HepG2 (cell line): ENCODE results near the gene NOX3. TPM values are rescaled to one million over a fixed set of nuclear protein-coding genes. Genes with fewer than 3 reads are reported as not detected.

Experiments used
- ATAC-seq: fragments of 200-7000 bp; cut with Tn5 transposase; 3 replicates; pipeline ENCODE4 v1.9.1; 2020; ENCODE audit warnings: mild to moderate bottlenecking, moderate library complexity
- BruUV-seq: library from RNA; stranded (reverse); fragments of 400-500 nt; replicated peaks from 2 replicates; lab custom pipeline; 2021; lab: Mats Ljungman, UMichigan
- CTCF ChIA-PET: fragments of 300-600 bp; formaldehyde crosslinking; extraction: SDS; loops from one replicate; lab custom pipeline; 2021; ENCODE audit warnings: low total read pairs, inconsistent platforms, low intra/inter-chr PET ratio; lab: Yijun Ruan, JAX
- POLR2A ChIA-PET: fragments of 350-600 bp; sonication (Branson Sonifier 250); formaldehyde crosslinking; loops from one replicate; lab custom pipeline; 2020; ENCODE audit warnings: antibody characterized with exemption, inconsistent platforms; lab: Yijun Ruan, JAX
- DNase-seq: peaks from one replicate; pipeline ENCODE4 v3.0.0-alpha.2; 2015; ENCODE audit warnings: low spot score
- FAIRE-seq: peaks from 3 replicates; lab custom pipeline; 2011; peaks lifted over from hg19 to GRCh38; lab: Jason Lieb, UNC
- H2AFZ ChIP-seq: one replicate; pipeline ENCODE4 v1.6.1; 2011; ENCODE audit warnings: low read length, inconsistent platforms
- H3K27ac ChIP-seq: fragments of 300-600 bp; 3 replicates; pipeline ENCODE4 v1.8.0; 2011; ENCODE audit warnings: mixed run types, mild to moderate bottlenecking, mixed read lengths, low read length, inconsistent platforms; ENCODE audit not compliant: insufficient read depth; ENCODE audit errors: extremely low read length
- H3K27me3 ChIP-seq, 2 experiments: fragments of 200-600 bp in 1 of 2; 2 replicates in 1 of 2; 3 replicates in 1 of 2; pipeline versions ENCODE4 v1.6.0 to v1.8.0; 2011; ENCODE audit warnings: low read length in 2 of 2, mild to moderate bottlenecking in 2 of 2, moderate library complexity in 2 of 2, inconsistent platforms in 1 of 2; ENCODE audit not compliant: insufficient read depth in 2 of 2, control insufficient read depth in 1 of 2
- H3K36me3 ChIP-seq, 2 experiments: fragments of 200-600 bp in 1 of 2; replicated peaks in 1 of 2; 2 replicates in 1 of 2; 3 replicates in 1 of 2; pipeline versions ENCODE4 v1.5.1 to v1.8.0; 2011; ENCODE audit warnings: low read length in 2 of 2, inconsistent platforms in 1 of 2; ENCODE audit not compliant: insufficient read depth in 2 of 2, control insufficient read depth in 1 of 2
- H3K4me1 ChIP-seq: 2 replicates; pipeline ENCODE4 v1.5.1; 2012; ENCODE audit warnings: low read length, inconsistent platforms; ENCODE audit not compliant: insufficient read depth
- H3K4me2 ChIP-seq: 2 replicates; pipeline ENCODE4 v1.6.0; 2011; ENCODE audit warnings: low read depth, low read length, inconsistent platforms
- H3K4me3 ChIP-seq, 3 experiments: fragments of 200-600 bp in 1 of 3; sonication (generic), shearing (Covaris generic) in 1 of 3; replicated peaks in 1 of 3; 2 replicates each; pipeline ENCODE4 v1.5.1; 2011 to 2016; ENCODE audit warnings: low read length in 3 of 3, inconsistent platforms in 2 of 3, low read depth in 2 of 3, mild to moderate bottlenecking in 2 of 3, control low read depth in 1 of 3, mixed read lengths in 1 of 3; ENCODE audit not compliant: insufficient read depth in 1 of 3
- H3K79me2 ChIP-seq: one replicate; pipeline ENCODE4 v1.6.1; 2011; ENCODE audit warnings: low read length, inconsistent platforms; ENCODE audit not compliant: insufficient read depth
- H3K9ac ChIP-seq: 2 replicates; pipeline ENCODE4 v1.6.0; 2011; ENCODE audit warnings: mild to moderate bottlenecking, low read depth, low read length, inconsistent platforms; ENCODE audit not compliant: insufficient read depth
- H3K9me3 ChIP-seq: 2 replicates; pipeline ENCODE4 v1.5.1; 2012; ENCODE audit warnings: mild to moderate bottlenecking, low read length
- H4K20me1 ChIP-seq: 2 replicates; pipeline ENCODE4 v1.6.0; 2011; ENCODE audit warnings: inconsistent platforms, mild to moderate bottlenecking, low read length, moderate library complexity; ENCODE audit not compliant: insufficient read depth
- DR1 ChIP-seq: sonication (generic); formaldehyde crosslinking; IDR thresholded peaks from 2 replicates; pipeline ENCODE4 v1.8.0; 2021; ENCODE audit warnings: mild to moderate bottlenecking, missing genetic modification reagents, inconsistent platforms
- KDM5A ChIP-seq: fragments of 200-600 bp; sonication (generic); IDR thresholded peaks from 2 replicates; pipeline ENCODE4 v1.7.0; 2018; ENCODE audit warnings: antibody characterized with exemption, mild to moderate bottlenecking, low read length, borderline replicate concordance
- KDM6A ChIP-seq: IDR thresholded peaks from 2 replicates; pipeline ENCODE4 v1.6.1; 2016; ENCODE audit warnings: low read depth
- MXI1 ChIP-seq: IDR thresholded peaks from 3 replicates; pipeline ENCODE4 v1.6.1; 2012; ENCODE audit warnings: low read depth, low read length, inconsistent platforms, borderline replicate concordance
- MYNN ChIP-seq: sonication (generic); formaldehyde crosslinking; IDR thresholded peaks from 2 replicates; pipeline ENCODE4 v1.4.0; 2020; ENCODE audit warnings: mild to moderate bottlenecking, low read depth, missing genetic modification reagents
- NR2F6 ChIP-seq, 2 experiments: IDR thresholded peaks; 2 replicates each; pipeline ENCODE4 v1.6.1; 2016; ENCODE audit warnings: antibody characterized with exemption in 1 of 2, mild to moderate bottlenecking in 1 of 2
- WIZ ChIP-seq: sonication (generic); formaldehyde crosslinking; IDR thresholded peaks from 2 replicates; pipeline ENCODE4 v1.5.1; 2020; ENCODE audit warnings: mild to moderate bottlenecking, missing genetic modification reagents
- ZNF143 ChIP-seq: sonication (generic); formaldehyde crosslinking; IDR thresholded peaks from 2 replicates; pipeline ENCODE4 v1.4.0; 2020; ENCODE audit warnings: missing genetic modification reagents
- ZNF264 ChIP-seq: sonication (generic); formaldehyde crosslinking; IDR thresholded peaks from 2 replicates; pipeline ENCODE4 v1.4.0; 2020; ENCODE audit warnings: missing genetic modification reagents
- ZNF335 ChIP-seq: sonication (generic); formaldehyde crosslinking; IDR thresholded peaks from 2 replicates; pipeline ENCODE4 v1.4.0; 2020; ENCODE audit warnings: missing genetic modification reagents
- WGBS: methylation state at CpG from one replicate; pipeline ENCODE4 v1.1.6; 2017; ENCODE audit warnings: low lambda C conversion rate; 5-methylcytosine and 5-hydroxymethylcytosine counted together
- in situ Hi-C: cut with HindIII; loops from 2 replicates; pipeline ENCODE4 v1.10.0; 2017; ENCODE audit warnings: low pct_unique_long_range_greater_than_20kb; ENCODE audit not compliant: extremely low pct_ligation_motif_present
- intact Hi-C: fragments of 100-400 bp; cut with micrococcal nuclease; formaldehyde crosslinking; loops from one replicate; pipeline ENCODE4 v1.10.0; 2022; ENCODE audit not compliant: unreplicated experiment
- polyA plus RNA-seq, 8 experiments: library from polyadenylated mRNA; depleted of rRNA in 3 of 8; stranded (reverse) in 7 of 8; unstranded in 1 of 8; fragments of >200 nt; fragmentation: Illumina TruSeq in 4 of 8; extraction: Trizol in 4 of 8; gene quantifications; 2 replicates each; pipeline versions ENCODE4 v1.2.1 to v1.2.3, GENCODE V29; 2011 to 2016; ENCODE audit warnings: low read depth in 4 of 8, missing spikeins in 1 of 8, mixed read lengths in 1 of 8; ENCODE audit not compliant: insufficient read depth in 1 of 8
- total RNA-seq, 5 experiments: library from RNA; depleted of rRNA; stranded (reverse); fragments of >200 nt; fragmentation: Illumina TruSeq; extraction: Trizol; gene quantifications; 2 replicates each; pipeline ENCODE4 v1.2.3, GENCODE V29; 2016; ENCODE audit warnings: low read depth in 1 of 5
- TF ChIP-seq, protein P1 (sequence below): IDR thresholded peaks from 2 replicates; pipeline ENCODE4 v1.6.1; 2012; ENCODE audit warnings: low read length, improper control_type of control experiment

Gene NOX3
- total and polyA plus RNA-seq, 2 of the 13 experiments (the other 11 are each of a cell fraction or from before 2014, with no cell fraction given) = 0.09 to 0.18 TPM

- Histone ChIP-seq H3K9me3 (no peaks in the 10 kb centered on the region), H3K36me3 (no peaks in the 10 kb centered on the region), H3K9ac (no peak overlapping the region), H3K4me1 (peaks cover 14% of the 10 kb centered on the region), H3K27ac (no peak overlapping the region), H2AFZ (no peak overlapping the region), H4K20me1 (no peaks in the 10 kb centered on the region), H3K27me3 (no peaks in the 10 kb centered on the region), H3K4me3 (no peak overlapping the region), H3K4me2 (no peak overlapping the region), H3K79me2 (no peaks in the 10 kb centered on the region)
- CTCF ChIA-PET = no interaction called here
- TF ChIP-seq, protein P1, sequence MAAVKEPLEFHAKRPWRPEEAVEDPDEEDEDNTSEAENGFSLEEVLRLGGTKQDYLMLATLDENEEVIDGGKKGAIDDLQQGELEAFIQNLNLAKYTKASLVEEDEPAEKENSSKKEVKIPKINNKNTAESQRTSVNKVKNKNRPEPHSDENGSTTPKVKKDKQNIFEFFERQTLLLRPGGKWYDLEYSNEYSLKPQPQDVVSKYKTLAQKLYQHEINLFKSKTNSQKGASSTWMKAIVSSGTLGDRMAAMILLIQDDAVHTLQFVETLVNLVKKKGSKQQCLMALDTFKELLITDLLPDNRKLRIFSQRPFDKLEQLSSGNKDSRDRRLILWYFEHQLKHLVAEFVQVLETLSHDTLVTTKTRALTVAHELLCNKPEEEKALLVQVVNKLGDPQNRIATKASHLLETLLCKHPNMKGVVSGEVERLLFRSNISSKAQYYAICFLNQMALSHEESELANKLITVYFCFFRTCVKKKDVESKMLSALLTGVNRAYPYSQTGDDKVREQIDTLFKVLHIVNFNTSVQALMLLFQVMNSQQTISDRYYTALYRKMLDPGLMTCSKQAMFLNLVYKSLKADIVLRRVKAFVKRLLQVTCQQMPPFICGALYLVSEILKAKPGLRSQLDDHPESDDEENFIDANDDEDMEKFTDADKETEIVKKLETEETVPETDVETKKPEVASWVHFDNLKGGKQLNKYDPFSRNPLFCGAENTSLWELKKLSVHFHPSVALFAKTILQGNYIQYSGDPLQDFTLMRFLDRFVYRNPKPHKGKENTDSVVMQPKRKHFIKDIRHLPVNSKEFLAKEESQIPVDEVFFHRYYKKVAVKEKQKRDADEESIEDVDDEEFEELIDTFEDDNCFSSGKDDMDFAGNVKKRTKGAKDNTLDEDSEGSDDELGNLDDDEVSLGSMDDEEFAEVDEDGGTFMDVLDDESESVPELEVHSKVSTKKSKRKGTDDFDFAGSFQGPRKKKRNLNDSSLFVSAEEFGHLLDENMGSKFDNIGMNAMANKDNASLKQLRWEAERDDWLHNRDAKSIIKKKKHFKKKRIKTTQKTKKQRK = no peak
- TF ChIP-seq MXI1 (no peak), ZNF335 (no peak), DR1 (CRISPR knock-in tag) (no peak), ZNF264 (CRISPR knock-in tag) (no peak), NR2F6 (IDR thresholded peaks at IDR 0.05) (no peak), NR2F6 (CRISPR knock-in tag; IDR thresholded peaks at IDR 0.05) (no peak), WIZ (CRISPR knock-in tag) (no peak), KDM5A (no peak), ZNF143 (CRISPR knock-in tag) (no peak), KDM6A (no peak), MYNN (CRISPR knock-in tag) (no peak)
- 97% methylated on average over 8 of the region's 8 CpGs for WGBS
- POLR2A ChIA-PET = no interaction called here
- FAIRE-seq (no peak), ATAC-seq (no peak), DNase-seq (no peak)
- BruUV-seq = no TSS peak
- intact Hi-C loops = no loop called here
- in situ Hi-C loops = no loop called here
Observed at GRCh38 chr6:155434096-155434495, 21.5 kb downstream of the NOX3 start.
